Measurements from ENCODE around the gene GRIN1.

The GRIN1 gene

GRCh38 chr9:137140151-137141012 is 1.4 kb downstream of the GRIN1 start:
- peaks cover 78% of the 10 kb centered on the region for H3K27me3 ChIP-seq (ENCODE audit: insufficient read depth, low read depth)
- no peaks in the 10 kb centered on the region for H4K20me1 ChIP-seq (ENCODE audit: insufficient read depth)
- H3K36me3 ChIP-seq (ENCODE audit: insufficient read depth), result no peaks in the 10 kb centered on the region
- no peak for TF ChIP-seq CTCF (conservative IDR thresholded peaks at IDR 0.05; ENCODE audit: low read depth, low read length)
- no peak overlapping the region for H3K27ac ChIP-seq
- no peak overlapping the region for H3K4me2 ChIP-seq
- H3K4me3 ChIP-seq (IDR thresholded peaks at IDR 0.05; ENCODE audit: insufficient read depth, low read depth, low read length), result no peak overlapping the region
- no peak overlapping the region for H2AFZ ChIP-seq (ENCODE audit: low read depth)
- no peak overlapping the region for H3K9ac ChIP-seq
- no peaks in the 10 kb centered on the region for H3K4me1 ChIP-seq (ENCODE audit: low read depth, poor library complexity, severe bottlenecking)
- no peaks in the 10 kb centered on the region for H3K79me2 ChIP-seq (ENCODE audit: insufficient read depth, low read depth)

- Histone ChIP-seq H4K20me1 (ENCODE audit: insufficient read depth) (no peaks in the 10 kb centered on the region), H3K9ac (no peak overlapping the region), H3K4me3 (IDR thresholded peaks at IDR 0.05; ENCODE audit: insufficient read depth, low read depth, low read length) (no peak overlapping the region), H3K27me3 (ENCODE audit: insufficient read depth, low read depth) (peaks cover 75% of the 10 kb centered on the region), H3K4me2 (no peak overlapping the region), H3K79me2 (ENCODE audit: insufficient read depth, low read depth) (no peaks in the 10 kb centered on the region), H2AFZ (ENCODE audit: low read depth) (no peak overlapping the region), H3K36me3 (ENCODE audit: insufficient read depth) (no peaks in the 10 kb centered on the region), H3K4me1 (ENCODE audit: low read depth, poor library complexity, severe bottlenecking) (no peaks in the 10 kb centered on the region), H3K27ac (no peak overlapping the region)
- TF ChIP-seq CTCF (conservative IDR thresholded peaks at IDR 0.05; ENCODE audit: low read depth, low read length), result no peak
These were observed 2.3 kb downstream of the GRIN1 start for GRCh38 chr9:137141050-137141810.

- no peak for TF ChIP-seq CTCF (conservative IDR thresholded peaks at IDR 0.05; ENCODE audit: low read depth, low read length)
- H2AFZ ChIP-seq (ENCODE audit: low read depth), result no peak overlapping the region
- H3K79me2 ChIP-seq (ENCODE audit: insufficient read depth, low read depth), result no peaks in the 10 kb centered on the region
- H3K36me3 ChIP-seq (ENCODE audit: insufficient read depth), result no peaks in the 10 kb centered on the region
- no peaks in the 10 kb centered on the region for H3K4me1 ChIP-seq (ENCODE audit: low read depth, poor library complexity, severe bottlenecking)
- H3K4me2 ChIP-seq, result no peak overlapping the region
- H4K20me1 ChIP-seq (ENCODE audit: insufficient read depth), result no peaks in the 10 kb centered on the region
- H3K27ac ChIP-seq, result no peak overlapping the region
- H3K9ac ChIP-seq, result no peak overlapping the region
- no peak overlapping the region for H3K4me3 ChIP-seq (IDR thresholded peaks at IDR 0.05; ENCODE audit: insufficient read depth, low read depth, low read length)
- H3K27me3 ChIP-seq (ENCODE audit: insufficient read depth, low read depth), result peaks cover 68% of the 10 kb centered on the region
These were observed 3.3 kb downstream of the GRIN1 start for GRCh38 chr9:137141976-137142936.

- no peaks in the 10 kb centered on the region for H4K20me1 ChIP-seq (ENCODE audit: insufficient read depth)
- no peak for TF ChIP-seq CTCF (conservative IDR thresholded peaks at IDR 0.05; ENCODE audit: low read depth, low read length)
- no peak overlapping the region for H3K4me2 ChIP-seq
- H3K79me2 ChIP-seq (ENCODE audit: insufficient read depth, low read depth), result no peaks in the 10 kb centered on the region
- H3K9ac ChIP-seq, result no peak overlapping the region
- H3K27ac ChIP-seq, result no peak overlapping the region
- no peak overlapping the region for H3K4me3 ChIP-seq (IDR thresholded peaks at IDR 0.05; ENCODE audit: insufficient read depth, low read depth, low read length)
- no peak overlapping the region for H2AFZ ChIP-seq (ENCODE audit: low read depth)
- peaks cover 57% of the 10 kb centered on the region for H3K27me3 ChIP-seq (ENCODE audit: insufficient read depth, low read depth)
- no peaks in the 10 kb centered on the region for H3K36me3 ChIP-seq (ENCODE audit: insufficient read depth)
- H3K4me1 ChIP-seq (ENCODE audit: low read depth, poor library complexity, severe bottlenecking), result no peaks in the 10 kb centered on the region
These were observed 4.5 kb downstream of the GRIN1 start for GRCh38 chr9:137143459-137143858.
